ENCODE results near the gene DCAF8. TPM values are rescaled to one million over a fixed set of nuclear protein-coding genes. Genes with fewer than 3 reads are reported as not detected.

Gene DCAF8
- total RNA-seq, 2 donors from 2014 or later = 98.5 to 121 TPM

DNA sequence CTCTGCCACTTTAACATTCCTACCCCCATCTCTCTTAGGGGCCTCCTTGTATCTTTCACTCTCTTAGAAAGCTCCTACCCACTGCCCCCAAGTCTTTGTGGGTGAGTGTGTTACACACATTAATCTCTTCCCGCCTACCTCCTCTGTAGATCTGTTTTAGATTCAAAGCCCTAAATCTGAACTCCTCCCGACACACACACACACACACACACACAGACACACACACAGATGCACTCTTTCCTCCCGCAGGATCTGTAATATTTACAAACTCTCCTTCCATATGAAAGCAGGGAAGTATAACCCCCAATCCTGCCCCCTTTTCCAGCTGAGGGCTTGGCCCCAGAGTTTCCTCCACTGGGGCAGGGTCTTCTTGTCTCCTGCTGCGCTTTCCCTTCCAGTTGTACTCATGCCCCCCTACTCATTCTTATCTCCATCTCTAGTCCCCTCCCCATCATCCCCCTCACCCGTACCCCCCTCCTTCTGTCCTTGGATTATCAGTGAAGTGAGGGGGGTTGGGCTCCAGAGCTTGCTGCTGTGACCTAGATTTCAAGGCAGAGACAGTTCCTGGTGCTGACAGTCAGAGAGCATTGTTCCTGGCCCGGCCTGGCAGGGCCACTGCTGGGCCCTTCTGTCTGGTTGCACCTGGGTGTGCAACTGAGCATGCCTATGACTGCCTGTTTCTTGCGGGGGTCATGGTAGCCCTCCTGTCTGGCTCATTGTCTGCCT is 52.9 kb downstream of the DCAF8 start:
- intact Hi-C loops (cut with DNase I) = loop anchor here in 1 of 2 donors (5.0 kb wide), 1 partner anchor 38 kb away; no protein-coding TSS in a partner anchor
- DNase-seq (peak; percentile 48), ATAC-seq (peak; percentile 21 to 60)

DNA sequence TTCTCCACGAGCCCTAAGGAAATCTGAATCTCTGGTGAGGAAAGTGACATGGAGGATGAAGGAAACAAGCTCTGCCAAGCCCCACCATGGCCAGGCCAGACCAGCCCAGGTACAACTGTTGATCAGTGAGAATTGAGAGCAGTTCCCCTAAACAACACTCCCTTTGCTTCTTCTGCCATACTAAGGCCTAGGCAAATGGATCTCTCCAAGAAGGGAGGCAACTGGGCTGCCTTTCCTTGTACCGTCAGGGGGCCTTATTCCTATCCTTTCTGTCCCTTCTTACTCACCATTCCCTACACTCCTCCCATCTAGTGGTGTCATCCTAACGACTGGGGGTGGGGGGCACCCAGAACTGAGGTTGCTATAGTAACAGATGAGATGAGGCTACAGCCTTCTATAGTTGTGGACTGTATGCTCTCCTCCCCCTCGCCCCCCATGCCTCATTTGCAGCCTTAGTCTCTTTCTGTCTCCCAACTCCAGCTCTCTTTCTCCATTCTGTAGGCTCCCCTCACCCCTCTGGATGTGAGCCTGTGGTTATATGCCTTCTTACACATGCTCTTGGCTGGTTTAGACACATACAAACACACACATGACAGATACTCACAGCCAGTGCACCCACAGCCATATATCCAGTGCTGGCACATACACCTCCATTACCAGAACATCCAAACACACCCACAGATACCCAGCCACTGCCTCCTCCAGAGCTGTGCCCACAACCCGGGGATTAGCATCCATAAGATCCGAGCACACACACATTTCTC is 53.6 kb downstream of the DCAF8 start:
- no peak for ATAC-seq
- no peak for DNase-seq
- intact Hi-C loops (cut with DNase I) = loop anchor here in 1 of 2 donors (5.0 kb wide), 1 partner anchor 39 kb away; no protein-coding TSS in a partner anchor

DNA sequence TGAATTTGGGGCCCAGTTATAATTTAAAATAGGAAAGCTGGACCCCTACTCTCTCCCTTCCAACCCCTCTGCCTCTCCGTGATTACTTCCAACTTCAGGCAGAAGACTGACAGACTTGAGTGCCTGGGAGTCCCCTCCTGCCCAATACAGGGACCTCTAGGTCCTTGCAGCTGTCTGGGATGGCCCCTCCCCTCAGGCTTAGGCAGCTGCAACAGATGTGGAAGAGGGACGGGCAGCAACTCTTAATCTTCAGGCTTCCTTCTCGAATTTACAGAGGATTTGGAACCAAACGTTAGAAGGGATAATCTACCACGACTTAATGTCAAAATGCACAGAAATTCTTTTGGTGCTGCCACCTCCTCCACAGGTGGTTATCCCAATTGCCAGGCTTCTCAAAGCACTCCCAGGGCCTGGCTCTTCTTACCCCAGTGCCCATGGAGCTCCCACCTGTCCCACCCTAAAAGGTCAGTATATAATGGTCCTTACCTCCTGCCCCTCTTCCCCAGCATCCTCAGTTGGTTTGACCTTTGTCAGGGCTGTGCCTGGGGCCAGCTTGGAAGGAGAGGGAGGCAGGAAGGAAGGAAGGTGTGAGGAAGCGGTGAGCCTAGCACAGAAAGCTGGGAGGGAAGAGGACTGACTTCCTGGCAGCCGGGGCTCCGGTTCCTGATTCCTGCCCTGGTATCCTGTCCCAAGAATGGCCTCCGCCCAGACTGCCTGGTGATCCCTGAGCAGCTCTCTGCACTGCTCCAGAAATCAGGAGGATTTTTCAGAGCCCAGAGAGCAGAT is 54.4 kb downstream of the DCAF8 start:
- DNase-seq (peak; percentile 61), ATAC-seq (no peak)
- intact Hi-C loops (cut with DNase I) = loop anchor here in 1 of 2 donors (5.0 kb wide), 1 partner anchor 39 kb away; no protein-coding TSS in a partner anchor

DNA sequence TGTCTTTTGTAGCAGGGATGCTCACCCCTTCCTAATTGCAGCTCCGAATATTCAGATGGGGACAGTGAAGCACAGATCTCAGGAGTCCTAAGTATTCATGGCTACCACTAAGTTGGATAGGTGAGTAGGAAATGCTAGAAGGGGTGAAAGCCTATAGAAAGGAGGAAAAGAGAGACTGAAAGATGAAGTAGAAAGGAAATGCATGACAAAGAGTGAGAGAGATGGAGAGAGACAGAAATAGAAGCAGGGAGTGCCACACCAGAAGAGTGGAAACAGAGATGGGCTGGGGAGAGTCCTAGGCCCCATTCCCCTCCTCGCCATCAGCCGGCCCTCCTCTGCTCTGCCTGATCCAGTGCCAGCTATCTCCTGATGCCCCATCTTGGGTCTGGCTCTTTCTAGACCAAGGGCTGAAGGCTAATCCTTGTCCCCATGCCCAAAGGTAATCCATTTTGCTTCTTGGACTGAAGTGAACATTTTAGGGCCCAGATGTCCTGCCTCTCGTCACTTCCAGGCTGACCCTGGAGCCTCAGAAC is 55.2 kb downstream of the DCAF8 start:
- no peak for DNase-seq
- intact Hi-C loops (cut with DNase I) = loop anchor here in 1 of 2 donors (5.0 kb wide), 1 partner anchor 40 kb away; no protein-coding TSS in a partner anchor
- no peak for ATAC-seq

DNA sequence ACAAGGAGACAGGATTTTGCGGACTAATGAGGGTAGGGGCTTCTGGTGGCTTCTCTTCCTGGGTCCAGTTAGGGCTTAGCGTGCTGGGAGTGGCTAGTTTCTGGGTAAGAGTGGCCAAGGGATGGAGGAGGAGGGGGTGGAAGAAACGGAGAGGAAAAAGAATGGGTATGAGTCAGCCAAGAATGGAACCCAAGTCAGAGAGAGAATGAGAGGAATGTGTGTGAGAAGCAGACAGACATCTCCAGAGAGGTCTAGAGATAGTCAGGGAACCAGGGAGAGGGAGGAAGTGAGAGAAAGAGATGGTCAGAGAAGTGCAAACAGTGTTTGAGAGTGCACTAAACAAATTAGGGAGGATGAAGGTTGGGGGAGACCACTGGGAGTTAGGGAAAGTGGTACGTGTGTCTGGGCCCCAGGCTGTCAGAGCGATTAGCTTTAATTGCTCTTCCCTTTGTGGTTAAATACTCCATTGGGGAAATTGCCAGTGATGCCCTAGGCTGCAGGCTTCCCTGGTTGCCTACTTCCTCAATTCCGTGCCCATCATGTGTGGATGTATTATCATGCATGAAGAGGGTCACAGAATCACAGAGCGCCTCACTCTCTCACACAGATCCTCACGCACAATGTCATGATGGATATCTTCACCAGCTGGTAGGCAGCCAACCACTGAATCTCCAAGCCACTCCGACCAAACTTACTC is 55.8 kb downstream of the DCAF8 start:
- ATAC-seq = peak in 1 of 2 donors; percentile 45
- no peak for DNase-seq
- intact Hi-C loops (cut with DNase I) = loop anchor here in 1 of 2 donors (5.0 kb wide), 1 partner anchor 41 kb away; no protein-coding TSS in a partner anchor

GRCh38 chr1:160206036-160206389 is 56.3 kb downstream of the DCAF8 start:
- DNase-seq = peak; percentile 64
- ATAC-seq = peak; percentile 35 to 62
- intact Hi-C loops (cut with DNase I) = loop anchor here in 1 of 2 donors (5.0 kb wide), 1 partner anchor 41 kb away; no protein-coding TSS in a partner anchor

GRCh38 chr1:160205242-160206035 is 56.9 kb downstream of the DCAF8 start, which contains the start of gene PEA15:
Gene PEA15 (plus strand): TSS chr1:160205384. CDS start chr1:160211545, 6,161 bp downstream.
- DNase-seq (peak; percentile 86), ATAC-seq (peak; percentile 87 to 90)
- intact Hi-C loops (cut with DNase I) = loop anchor here in 1 of 2 donors (5.0 kb wide), 1 partner anchor 42 kb away; no protein-coding TSS in a partner anchor

- DNase-seq = no peak
- intact Hi-C loops (cut with DNase I) = loop anchor here in 1 of 2 donors (5.0 kb wide), 1 partner anchor 43 kb away; no protein-coding TSS in a partner anchor
- no peak for ATAC-seq
Measured at GRCh38 chr1:160204526-160205241, 57.7 kb downstream of the DCAF8 start.

GRCh38 chr1:160200786-160201185 is 61.6 kb downstream of the DCAF8 start:
- DNase-seq (no peak), ATAC-seq (no peak)

DNA sequence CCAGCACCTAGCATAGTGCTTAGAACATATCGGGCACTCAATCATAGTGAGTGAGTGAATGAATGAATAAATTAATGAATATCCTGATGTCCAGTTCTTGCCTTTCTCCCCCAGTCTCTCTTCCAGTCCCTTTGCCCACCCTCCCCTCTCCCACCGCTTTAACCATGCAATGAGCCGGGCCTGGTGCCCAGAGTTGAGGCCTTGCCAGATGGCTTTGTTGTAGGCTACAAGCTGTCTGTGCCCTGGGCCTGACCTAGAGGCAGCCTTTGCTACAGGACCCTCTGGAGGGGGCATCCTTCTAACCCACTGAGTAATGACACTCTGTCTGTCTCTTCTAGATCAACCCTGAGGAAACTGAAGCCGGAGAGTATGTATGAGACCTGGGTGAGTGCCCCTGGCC is 65.1 kb downstream of the DCAF8 start:
- DNase-seq (no peak), ATAC-seq (no peak)
- intact Hi-C loops (cut with DNase I) = loop anchor here in 1 of 2 donors (10.0 kb wide), 1 partner anchor 58 kb away; no protein-coding TSS in a partner anchor

More at GRCh38 chr1:160200786-160201185, 61.6 kb downstream of the DCAF8 start:
- intact Hi-C loops (cut with DNase I) = no loop called here

GRCh38 chr1:160196143-160196542 is 66.2 kb downstream of the DCAF8 start:
- intact Hi-C loops (cut with DNase I) = loop anchor here in 1 of 2 donors (10.0 kb wide), 1 partner anchor 59 kb away; no protein-coding TSS in a partner anchor
- DNase-seq = no peak
- ATAC-seq = no peak

DNA sequence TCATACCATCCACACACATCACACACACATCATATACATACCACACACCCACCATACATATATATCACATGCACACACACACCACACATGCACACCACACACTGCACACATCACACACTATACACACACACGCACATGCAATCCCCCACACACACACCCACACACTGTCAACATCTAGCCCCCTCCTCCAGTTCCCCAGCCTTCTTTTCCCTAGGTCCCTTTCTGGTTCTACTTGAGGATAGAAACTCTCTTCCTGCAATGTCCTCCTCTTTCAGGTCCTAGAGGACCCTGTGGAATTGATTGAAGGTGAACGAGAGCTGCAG is 67.7 kb downstream of the DCAF8 start:
- ATAC-seq = no peak
- DNase-seq = no peak
- intact Hi-C loops (cut with DNase I) = loop anchor here (5.0 to 10.0 kb wide), 2 partner anchors 60 to 183 kb away; no protein-coding TSS in a partner anchor

GRCh38 chr1:160193832-160194736 is 68.3 kb downstream of the DCAF8 start:
- ATAC-seq (no peak), DNase-seq (no peak)
- intact Hi-C loops (cut with DNase I) = loop anchor here (2.0 to 10.0 kb wide), 5 partner anchors 27 to 183 kb away; no protein-coding TSS in a partner anchor

GRCh38 chr1:160193091-160193819 is 69.1 kb downstream of the DCAF8 start:
- ATAC-seq = peak; percentile 80 to 86
- intact Hi-C loops (cut with DNase I) = loop anchor here (2.0 to 10.0 kb wide), 5 partner anchors 28 to 184 kb away; no protein-coding TSS in a partner anchor
- DNase-seq = peak; percentile 89

- DNase-seq (no peak), ATAC-seq (no peak)
- intact Hi-C loops (cut with DNase I) = loop anchor here (2.0 to 10.0 kb wide), 5 partner anchors 29 to 185 kb away; no protein-coding TSS in a partner anchor
Measured at GRCh38 chr1:160192234-160192633, 70.1 kb downstream of the DCAF8 start.
